NCI-H146 (cell line): ENCODE measurements around the gene TEC.

ENCODE experiments used
- DNase-seq: peaks from one replicate; lab custom pipeline; 2025; lab: John Stamatoyannopoulos, UW

Gene TEC

DNA sequence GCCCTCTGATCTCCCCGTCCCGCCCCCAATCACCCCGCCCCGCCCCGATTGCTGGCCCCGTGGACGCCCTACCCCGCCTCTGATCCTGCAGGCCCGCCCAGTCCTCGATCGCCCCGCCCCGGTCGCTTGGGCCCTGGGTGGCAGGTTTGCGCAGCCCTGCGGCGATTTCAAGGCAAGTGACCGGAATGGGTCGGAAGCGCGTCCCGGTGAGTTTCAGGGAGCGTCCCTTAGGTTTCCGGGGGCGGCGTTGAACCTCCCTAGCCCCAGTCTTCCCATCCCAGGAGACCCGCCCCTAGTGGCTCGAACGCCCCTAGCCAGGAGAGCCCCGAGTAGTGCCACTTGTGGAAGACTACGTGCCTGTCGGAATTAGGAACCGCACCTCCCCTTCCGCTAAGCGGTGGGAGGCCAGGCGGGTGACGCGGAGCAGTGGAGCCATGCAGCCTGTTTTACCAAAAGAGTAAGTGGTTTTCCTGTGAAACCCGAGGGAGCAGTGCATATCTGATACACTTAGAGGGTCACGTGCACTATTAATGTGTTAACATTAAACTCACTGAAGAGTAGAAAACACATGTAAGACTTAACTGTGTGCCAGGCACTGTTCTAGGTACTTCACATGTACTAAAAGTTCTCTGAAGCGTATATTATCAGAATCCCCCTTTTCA lies 354 bp upstream of the TEC start:
- DNase-seq = peak; percentile 91

- no peak for DNase-seq
These were observed 2.1 kb downstream of the TEC start for GRCh38 chr4:48267574-48267973.

DNA sequence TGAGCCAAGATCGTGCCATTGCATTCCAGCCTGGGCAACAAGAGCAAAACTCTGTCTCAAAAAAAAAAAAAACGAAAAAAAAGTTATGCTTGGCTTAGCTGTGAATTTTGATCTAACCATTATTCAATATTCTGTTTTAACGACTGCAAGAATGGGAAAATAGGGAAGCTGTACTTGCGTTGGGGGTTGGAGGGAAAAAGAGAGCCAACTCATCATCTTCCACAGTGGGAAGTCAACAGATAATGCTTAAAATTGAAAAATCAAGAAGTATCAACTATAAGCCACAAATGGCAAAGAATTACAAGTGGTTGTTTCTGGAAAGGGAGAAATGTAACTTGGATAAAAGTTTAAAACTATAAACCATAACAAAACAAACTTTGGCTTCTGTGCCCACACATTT lies 2.9 kb downstream of the TEC start:
- no peak for DNase-seq

GRCh38 chr4:48262926-48263325 lies 6.7 kb downstream of the TEC start:
- DNase-seq = no peak

DNA sequence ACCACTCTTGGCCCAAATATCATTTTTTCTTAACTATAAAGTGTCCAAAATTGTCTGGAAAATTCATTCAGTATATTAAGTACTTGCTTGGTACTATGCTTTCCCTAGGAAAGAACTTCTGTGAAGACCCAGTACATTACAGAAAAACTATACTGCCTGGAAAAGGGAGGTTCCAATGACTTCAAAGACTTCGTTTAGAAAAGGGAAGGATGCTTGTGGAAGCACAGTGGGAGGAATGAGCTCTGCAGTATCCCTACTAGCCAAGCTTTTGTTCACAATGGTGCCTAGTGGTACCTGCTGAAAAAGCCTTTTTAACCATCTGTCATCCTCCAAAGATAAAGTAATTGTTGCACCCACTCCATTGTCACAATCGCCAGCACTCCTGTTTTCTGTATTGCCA lies 7.2 kb downstream of the TEC start:
- DNase-seq = no peak

- DNase-seq = no peak
These were observed 8.4 kb downstream of the TEC start for GRCh38 chr4:48261281-48261680.

DNA sequence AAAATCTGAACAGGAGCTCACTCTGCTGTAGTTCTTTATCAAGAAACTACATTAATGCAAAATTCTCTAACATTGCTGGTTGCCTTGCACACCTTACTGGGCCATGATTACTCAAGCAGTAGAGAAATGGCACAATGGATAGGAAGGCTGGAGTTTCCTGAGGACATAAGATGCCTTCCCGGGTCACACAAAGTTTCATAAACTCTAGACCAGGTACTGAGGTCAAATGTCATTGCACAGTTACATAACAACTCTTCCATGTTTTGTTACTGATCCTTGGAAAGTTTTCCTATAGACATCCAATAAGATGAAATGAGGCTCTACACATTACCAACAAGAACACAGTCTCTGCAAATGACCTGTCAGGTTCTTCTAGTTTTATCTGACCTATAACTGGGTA lies 9.9 kb downstream of the TEC start:
- no peak for DNase-seq

DNA sequence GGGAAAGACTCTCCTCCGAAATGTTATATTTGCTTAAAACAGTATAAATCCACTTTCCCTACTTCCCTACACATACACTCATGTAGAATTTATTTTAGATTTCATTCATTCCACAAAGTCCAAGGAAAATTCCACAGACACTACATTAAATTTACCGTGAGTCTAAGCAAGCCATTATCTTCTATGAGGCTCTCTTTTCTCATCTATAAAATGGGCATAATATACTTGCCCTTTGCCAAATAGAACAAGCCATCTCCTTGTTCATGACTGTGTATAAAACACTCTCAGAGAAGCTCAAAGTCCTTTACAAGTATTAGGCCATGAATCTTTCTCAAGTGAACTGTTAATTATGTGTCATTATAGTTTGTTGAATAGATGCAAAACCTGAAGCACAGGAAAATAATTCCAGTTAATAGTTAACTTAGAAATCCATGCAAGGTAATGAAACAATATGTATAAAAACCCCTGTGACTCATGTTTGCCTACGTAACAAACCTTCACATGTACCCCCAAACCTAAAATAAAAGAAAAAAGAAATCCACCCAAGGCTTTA lies 10.7 kb downstream of the TEC start:
- no peak for DNase-seq

GRCh38 chr4:48255959-48256342 lies 13.7 kb downstream of the TEC start:
- DNase-seq = peak; percentile 46

- no peak for DNase-seq
These were observed 14.3 kb downstream of the TEC start for GRCh38 chr4:48255072-48255958.

- no peak for DNase-seq
These were observed 15.1 kb downstream of the TEC start for GRCh38 chr4:48254381-48255071.

GRCh38 chr4:48252313-48252712 lies 17.3 kb downstream of the TEC start:
- DNase-seq = no peak

DNA sequence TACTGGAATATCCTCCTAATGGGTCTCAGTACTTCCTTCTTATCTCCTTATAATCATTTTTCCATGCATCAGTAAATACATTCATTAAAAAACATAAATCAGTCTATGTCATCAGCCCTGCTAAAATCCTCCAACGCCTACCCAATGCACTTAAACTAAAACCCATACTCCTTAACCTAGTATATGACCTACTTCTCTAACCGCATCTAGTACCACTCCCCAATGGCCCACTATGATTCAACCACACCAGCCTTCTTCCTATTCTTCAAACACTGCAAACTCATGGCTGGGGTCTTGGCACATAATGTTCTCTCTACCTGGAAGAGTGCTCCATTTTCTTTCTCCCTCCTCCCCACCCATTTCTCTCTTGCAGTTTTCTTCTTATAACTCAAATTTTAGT lies 18.7 kb downstream of the TEC start:
- DNase-seq = no peak

DNA sequence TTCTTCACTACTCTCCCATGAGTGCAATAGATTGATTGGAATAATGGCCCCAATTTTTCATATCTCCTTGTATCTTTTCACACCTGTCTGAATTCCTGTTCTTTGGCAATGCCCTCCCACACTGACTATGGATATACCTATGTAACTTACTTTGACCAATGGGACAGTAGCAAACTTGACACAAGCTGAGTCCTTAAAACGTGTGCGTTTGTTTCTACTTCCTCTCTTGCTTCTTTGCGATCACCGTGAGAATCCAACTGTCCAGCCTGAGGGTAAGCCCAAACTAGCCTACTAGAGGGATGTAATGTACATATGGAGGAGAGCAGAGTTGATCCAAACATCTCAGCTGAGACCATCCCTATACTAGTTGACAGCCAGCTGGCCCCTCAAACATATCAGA lies 19.3 kb downstream of the TEC start:
- no peak for DNase-seq

- no peak for DNase-seq
These were observed 20.3 kb downstream of the TEC start for GRCh38 chr4:48249378-48249777.

DNA sequence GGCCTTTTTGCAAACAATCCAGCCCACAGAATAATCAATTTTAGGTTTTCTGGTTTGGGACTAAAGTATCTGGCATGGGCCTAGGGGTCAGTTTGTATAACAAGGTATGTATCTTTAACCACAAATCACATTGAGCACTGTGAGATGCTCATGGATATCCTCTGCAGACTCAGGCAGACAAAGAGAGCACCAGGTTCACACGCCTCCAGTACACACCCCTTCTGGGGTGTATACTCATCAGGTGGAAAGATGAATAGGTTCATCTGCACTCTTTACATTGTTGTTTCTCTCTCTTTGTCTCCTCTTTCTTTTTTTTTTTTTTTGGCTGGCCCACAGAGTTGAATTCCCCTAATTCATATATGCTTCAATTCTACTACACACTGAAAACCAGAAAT lies 21.1 kb downstream of the TEC start:
- no peak for DNase-seq

- DNase-seq = no peak
These were observed 21.6 kb downstream of the TEC start for GRCh38 chr4:48247878-48248558.

GRCh38 chr4:48247142-48247877 lies 22.3 kb downstream of the TEC start:
- DNase-seq = no peak

GRCh38 chr4:48244665-48245064 lies 25.0 kb downstream of the TEC start:
- no peak for DNase-seq

GRCh38 chr4:48243887-48244286 lies 25.8 kb downstream of the TEC start:
- no peak for DNase-seq

DNA sequence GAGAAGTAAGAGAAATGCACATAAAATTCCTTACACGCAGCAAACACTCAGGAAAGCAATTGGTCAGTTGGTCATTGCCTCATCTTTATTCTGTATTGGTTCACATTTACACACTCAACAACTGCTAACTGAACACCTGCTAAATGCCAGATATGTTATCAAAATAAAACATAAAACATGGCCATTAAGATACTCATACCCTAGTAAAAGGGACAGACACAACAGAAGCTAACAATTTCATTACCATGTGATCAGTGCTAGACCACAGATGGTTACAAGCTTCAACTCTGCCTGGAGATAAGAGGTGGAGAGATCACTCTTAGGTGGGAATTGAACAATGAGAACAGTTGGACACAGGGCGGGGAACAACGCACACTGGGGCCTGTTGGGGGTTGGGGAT lies 26.2 kb downstream of the TEC start:
- no peak for DNase-seq
